HG03575 (cell line): Measurements from ENCODE around the gene CCT8.
"Not testable (repeated sequence)": the region's sequence is repeated elsewhere in the genome, so short reads cannot be mapped to it uniquely, and the experiment has no call there.

Source experiments
- ATAC-seq: cut with Tn5 transposase; IDR thresholded peaks from one replicate; pipeline ENCODE4 v1.9.1; 2021; ENCODE audit not compliant: unreplicated experiment, insufficient number of reproducible peaks, low FRiP score; ENCODE audit errors: extremely low read depth

CCT8 gene

DNA sequence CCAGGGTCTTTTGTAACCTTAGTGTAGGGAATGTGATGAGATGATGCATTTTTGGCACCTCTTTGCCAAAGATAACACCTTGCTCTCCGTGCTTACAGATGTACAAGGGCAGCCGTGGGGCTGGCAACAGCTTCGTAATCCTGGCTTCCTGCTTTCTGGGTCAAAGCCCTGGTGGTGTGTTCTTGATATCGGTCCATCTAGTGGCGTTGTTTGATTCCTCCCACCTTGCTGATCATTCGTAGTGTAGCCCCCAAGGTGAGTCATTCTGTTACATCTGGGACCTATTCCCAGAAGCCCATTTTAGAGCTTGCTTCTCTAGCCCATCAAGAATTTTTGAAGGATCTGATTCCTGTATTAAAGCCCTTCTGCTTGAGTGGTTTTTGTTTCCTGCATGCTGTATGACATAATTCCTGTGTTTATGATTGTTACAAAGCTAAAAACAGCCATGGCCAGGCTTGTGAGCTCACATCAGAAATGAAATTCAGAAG is 7.0 kb upstream of the CCT8 start:
- no peak for ATAC-seq

DNA sequence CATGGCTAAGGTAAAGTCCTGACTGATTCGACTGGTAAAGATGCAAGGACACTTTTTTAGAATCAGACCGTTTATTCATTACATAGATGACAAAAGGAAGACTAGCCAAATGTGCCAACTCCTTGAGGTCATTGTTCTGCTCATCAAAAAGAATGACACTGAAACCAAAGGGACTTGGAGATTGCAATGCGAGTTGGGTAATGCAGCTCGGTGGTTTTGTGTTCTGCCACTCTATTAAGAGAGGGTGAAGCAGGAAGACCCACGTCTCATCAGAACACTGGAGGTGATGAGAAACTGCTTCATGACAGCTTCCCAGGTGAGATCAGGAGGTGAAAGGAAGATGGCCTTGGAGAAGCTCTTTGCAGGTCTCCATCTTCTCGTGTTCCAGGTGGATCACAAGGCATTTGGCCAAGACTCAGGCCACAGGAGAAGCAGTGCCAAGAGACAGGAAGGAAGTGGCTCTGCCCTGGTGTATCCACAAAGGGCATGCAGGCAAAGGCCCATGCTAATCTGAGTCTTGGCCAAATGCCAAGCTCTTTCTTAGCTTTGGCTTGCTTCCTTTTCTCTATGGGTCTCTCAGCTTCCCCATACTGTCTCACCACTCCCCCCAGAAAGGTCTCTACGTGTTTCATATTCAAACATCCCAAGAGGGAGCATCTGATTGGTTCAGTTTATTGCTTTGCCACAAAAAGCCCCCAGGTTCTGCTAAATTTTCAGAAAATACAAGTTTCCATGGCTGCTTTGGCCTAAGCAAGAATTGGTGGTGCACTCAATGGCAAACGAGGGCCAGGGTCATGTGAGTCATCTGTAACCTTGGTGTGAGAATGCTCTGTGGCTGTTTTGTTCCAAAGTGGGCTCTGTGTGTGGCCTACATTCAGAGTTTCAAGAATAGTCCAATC is 5.7 kb upstream of the CCT8 start:
- peak; percentile 37 for ATAC-seq

- no peak for ATAC-seq
These were observed 4.2 kb upstream of the CCT8 start for GRCh38 chr21:29077651-29078090.

- not testable (repeated sequence) for ATAC-seq
These were observed 3.5 kb upstream of the CCT8 start for GRCh38 chr21:29076731-29077640.

GRCh38 chr21:29075706-29076466 is 2.4 kb upstream of the CCT8 start:
- no peak for ATAC-seq

DNA sequence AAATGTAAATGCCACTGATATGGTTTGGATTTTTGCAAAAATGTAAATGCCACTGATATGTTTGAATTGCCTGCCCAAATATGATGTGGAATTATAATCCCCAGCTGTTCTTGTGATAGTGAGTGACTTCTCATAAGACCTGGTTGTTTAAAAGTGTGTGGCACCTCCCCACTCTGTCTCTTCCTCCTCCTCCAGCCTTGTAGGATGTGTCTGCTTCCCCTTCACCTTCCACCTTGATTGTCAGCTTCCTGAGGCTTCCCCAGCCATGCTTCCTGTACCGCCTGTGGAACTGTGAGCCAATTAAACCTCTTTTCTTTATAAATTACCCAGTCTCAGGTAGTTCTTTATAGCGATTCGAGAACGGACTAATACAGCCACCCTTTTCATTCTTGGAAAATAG is 1.3 kb upstream of the CCT8 start:
- ATAC-seq = no peak

GRCh38 chr21:29074007-29074376 is 544 bp upstream of the CCT8 start:
- peak; percentile 9 for ATAC-seq

GRCh38 chr21:29072873-29073221 is 601 bp downstream of the CCT8 start:
- no peak for ATAC-seq

DNA sequence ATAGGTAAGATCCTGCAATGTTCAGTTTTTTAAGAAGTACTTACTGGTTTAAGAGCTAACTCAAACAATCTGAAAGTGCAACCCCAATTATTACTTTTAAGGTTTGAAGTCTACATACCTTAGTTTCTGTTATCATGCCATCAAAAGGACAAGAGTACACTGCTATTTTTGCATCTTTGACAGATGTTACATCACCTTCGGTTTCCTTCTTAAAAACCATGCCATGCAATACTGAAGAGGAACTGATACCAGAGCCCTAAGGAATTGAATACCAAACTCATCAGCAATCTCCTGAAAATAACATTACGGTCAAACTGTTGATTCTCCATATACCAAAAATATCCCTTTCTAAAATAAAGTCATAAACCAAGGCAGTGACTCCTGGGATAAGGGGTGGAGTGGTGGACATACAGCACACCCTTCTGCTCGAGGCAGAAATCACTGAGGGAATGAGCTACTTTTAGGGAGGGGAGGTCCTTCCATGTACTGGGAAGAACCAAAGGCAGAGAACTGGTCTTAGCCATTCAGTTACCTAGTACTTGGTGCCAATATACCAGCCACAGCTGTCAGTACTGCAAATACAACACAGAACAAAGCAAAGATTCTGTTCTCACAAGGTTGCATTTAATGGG is 8.5 kb downstream of the CCT8 start:
- peak; percentile 79 for ATAC-seq

DNA sequence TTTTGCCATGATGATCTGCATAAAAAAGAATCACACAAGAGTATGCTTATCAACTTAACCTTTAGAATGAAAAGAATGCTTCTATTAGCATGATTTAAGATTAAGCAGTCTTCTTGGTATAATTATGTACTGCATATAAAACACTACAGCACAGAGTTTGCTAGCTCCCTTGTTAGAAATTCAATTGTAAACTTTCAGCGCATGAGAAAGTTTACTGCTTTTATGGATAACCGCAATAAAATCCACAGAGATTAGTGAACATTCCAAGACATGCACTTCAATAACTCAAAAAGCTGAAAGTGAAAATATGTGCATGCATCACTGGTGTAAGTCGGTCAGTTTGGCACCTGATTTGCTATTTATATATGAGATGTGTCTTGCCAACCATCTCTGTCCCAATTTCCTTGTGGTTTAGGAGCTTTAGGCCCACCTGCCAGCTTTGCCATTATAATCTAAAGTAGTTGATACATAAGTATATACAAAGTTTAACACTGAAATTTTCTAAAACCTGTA is 16.9 kb downstream of the CCT8 start:
- ATAC-seq = no peak

GRCh38 chr21:29056005-29056404 is 17.4 kb downstream of the CCT8 start:
- no peak for ATAC-seq

- no peak for ATAC-seq
These were observed 18.4 kb downstream of the CCT8 start for GRCh38 chr21:29055080-29055479.

GRCh38 chr21:29053656-29054055 is 19.8 kb downstream of the CCT8 start:
- no peak for ATAC-seq

- ATAC-seq = no peak
These were observed 20.4 kb downstream of the CCT8 start for GRCh38 chr21:29053011-29053553.

GRCh38 chr21:29052224-29052623 is 21.2 kb downstream of the CCT8 start:
- ATAC-seq = no peak

DNA sequence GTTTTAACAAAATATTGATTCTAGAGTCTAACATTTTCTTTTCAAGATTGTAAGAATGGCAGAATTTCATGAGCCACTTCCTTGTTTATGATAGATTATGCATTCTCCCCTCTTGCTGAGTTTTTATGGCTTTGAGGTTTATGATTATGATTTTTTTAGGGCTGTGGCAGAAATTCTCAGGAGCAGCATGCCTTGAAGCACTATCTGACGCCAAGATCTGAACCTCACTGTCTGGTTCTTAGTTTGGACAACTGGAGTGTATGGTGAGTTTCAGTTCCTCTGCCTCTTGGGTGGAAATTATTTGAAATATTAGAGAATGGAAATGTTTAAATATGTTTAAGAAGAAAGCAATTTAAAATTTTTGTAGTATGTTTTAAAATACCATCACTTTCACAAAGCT is 38.8 kb downstream of the CCT8 start:
- ATAC-seq = no peak

- ATAC-seq = no peak
These were observed 39.6 kb downstream of the CCT8 start for GRCh38 chr21:29033871-29034270.

GRCh38 chr21:29033301-29033700 is 40.1 kb downstream of the CCT8 start:
- ATAC-seq = no peak
